GM12891 (cell line): ENCODE results near the gene OXLD1. TPM values are rescaled to one million over a fixed set of nuclear protein-coding genes. Genes with fewer than 3 reads are reported as not detected.

Experiments
- DNase-seq: peaks from one replicate; pipeline ENCODE4 v3.0.0; 2011; ENCODE audit warnings: low spot score; ENCODE audit not compliant: insufficient read length
- FAIRE-seq: peaks from 2 replicates; lab custom pipeline; 2011; peaks lifted over from hg19 to GRCh38; lab: Jason Lieb, UNC
- PAX5 ChIP-seq: IDR thresholded peaks from 2 replicates; pipeline ENCODE4 v1.6.1; 2011; ENCODE audit warnings: low read length, moderate library complexity, mild to moderate bottlenecking; ENCODE audit not compliant: insufficient read depth, severe bottlenecking
- POLR2A ChIP-seq: IDR thresholded peaks from 2 replicates; pipeline ENCODE4 v1.6.1; 2011; ENCODE audit warnings: low read depth, low read length, control low read depth
- POLR2AphosphoS5 ChIP-seq: IDR thresholded peaks from 2 replicates; pipeline ENCODE4 v1.6.1; 2011; ENCODE audit warnings: low read depth, low read length, control low read depth
- POU2F2 ChIP-seq: IDR thresholded peaks from 2 replicates; pipeline ENCODE4 v1.6.1; 2011; ENCODE audit warnings: low read depth, mild to moderate bottlenecking, control low read depth, low read length, moderate library complexity
- SPI1 ChIP-seq: IDR thresholded peaks from 2 replicates; pipeline ENCODE4 v1.6.1; 2011; ENCODE audit warnings: low read depth, low read length, control low read depth
- TAF1 ChIP-seq: IDR thresholded peaks from 2 replicates; pipeline ENCODE4 v1.6.1; 2011; ENCODE audit warnings: low read depth, low read length, control low read depth
- polyA plus RNA-seq: library from polyadenylated mRNA; unstranded; fragments of >200 nt; gene quantifications from one replicate; pipeline ENCODE4 v1.2.1, GENCODE V29; 2012; ENCODE audit warnings: low read depth, missing spikeins, inconsistent platforms; ENCODE audit not compliant: missing spikeins

The OXLD1 gene
- polyA plus RNA-seq, result 47.8 TPM

DNA sequence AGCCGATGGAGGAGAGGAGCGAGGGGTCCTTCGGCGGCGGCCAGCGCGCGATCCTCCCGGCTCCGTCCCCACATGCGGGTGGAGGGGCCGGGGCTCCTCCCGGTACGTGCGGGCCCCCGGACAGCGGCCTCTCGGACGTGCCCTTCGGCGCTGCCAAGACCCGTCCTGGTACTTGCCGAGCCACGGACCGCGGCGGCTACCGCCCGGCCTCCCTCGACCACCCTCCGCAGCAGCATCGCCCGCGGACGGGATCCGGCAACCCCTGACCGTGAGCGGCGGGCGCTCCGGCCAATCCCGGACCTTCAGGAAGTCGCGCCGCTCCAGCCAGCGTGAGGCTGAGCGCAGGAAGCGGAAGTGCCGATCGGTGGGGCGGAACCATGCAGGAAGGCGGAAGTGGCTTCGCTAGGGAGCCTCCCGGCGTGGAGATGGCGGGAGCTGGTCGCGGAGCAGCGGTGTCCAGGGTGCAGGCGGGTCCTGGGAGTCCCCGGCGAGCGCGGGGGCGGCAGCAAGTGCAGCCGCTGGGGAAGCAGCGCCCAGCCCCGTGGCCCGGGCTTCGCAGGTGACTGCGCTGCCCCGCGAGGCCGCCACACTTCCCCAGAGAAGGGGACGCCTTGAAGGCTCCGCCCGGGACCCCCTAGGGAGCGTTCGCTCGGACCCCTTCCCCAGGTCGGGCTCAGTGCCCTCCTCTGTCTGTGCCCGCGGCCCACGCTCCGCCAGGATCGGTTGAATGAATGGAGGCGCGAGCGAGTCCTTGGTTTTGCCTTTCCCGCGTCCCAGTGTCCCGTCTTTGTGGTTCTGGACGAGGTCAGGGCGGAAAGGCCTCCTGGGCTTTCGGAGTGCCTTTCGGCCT is at the start of gene OXLD1, which contains the start of gene CCDC137:
Gene OXLD1 (minus strand): TSS at position 264 of the 850 bp plus-strand sequence. CDS start 28 bp downstream, at position 236.
Gene CCDC137 (plus strand): TSS at position 396 of the 850 bp plus-strand sequence. CDS start 30 bp downstream, at position 426.
- TF ChIP-seq POU2F2, result peak; percentile 67; the same call in 1 of the 2 replicates
- TF ChIP-seq TAF1, result peak; percentile 94
- peak; percentile 90 for TF ChIP-seq SPI1
- peak; percentile 97 for TF ChIP-seq POLR2AphosphoS5
- peak; percentile 97 for TF ChIP-seq POLR2A
- TF ChIP-seq PAX5, result peak; percentile 39
- DNase-seq (peak; percentile 98), FAIRE-seq (peak; percentile 98)

DNA sequence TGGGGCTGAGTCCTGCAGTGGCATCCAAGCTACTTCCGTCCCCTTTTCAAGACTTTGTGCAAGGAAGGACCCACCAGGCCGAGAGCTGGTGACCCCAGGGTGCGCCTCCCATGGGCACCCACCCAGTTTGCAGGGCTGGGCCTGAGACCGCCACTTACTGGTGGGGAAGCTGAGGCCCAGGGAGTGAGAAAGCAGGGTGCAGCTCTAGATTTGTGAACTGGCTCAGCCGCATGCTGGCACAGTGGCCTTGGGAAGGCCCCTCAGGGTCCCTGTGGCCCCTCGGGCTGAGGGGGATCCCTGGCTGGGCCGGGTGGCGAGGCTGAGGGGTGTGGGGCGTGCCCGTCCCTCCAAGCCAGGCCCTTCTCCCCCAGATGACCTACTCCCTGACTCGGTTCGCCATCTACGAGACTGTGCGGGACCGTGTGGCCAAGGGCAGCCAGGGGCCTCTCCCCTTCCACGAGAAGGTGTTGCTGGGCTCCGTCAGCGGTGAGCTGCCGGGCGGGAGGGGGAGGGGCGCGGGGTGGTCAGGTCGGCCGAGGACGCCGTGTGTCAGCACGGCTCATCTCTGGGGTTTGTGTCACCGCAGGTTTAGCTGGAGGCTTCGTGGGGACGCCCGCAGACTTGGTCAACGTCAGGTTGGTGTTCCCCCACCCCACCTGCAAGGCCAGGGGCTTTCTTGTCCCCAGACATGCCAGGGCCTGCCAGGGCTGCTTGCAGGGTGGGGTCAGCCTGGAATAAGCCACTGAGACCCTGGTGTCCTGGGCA is 48.9 kb upstream of the OXLD1 start:
- FAIRE-seq (no peak), DNase-seq (no peak)
- TF ChIP-seq POLR2A, result no peak; the same call in 1 of the 2 replicates
- no peak for TF ChIP-seq PAX5
- TF ChIP-seq POU2F2, result no peak
- TF ChIP-seq TAF1, result no peak
- TF ChIP-seq POLR2AphosphoS5, result no peak
- TF ChIP-seq SPI1, result no peak

GRCh38 chr17:81714412-81715106 is 48.2 kb upstream of the OXLD1 start:
- FAIRE-seq (no peak), DNase-seq (no peak)
- no peak for TF ChIP-seq POLR2AphosphoS5
- no peak for TF ChIP-seq TAF1
- no peak for TF ChIP-seq SPI1
- no peak for TF ChIP-seq POU2F2
- TF ChIP-seq PAX5, result no peak
- no peak; the same call in 1 of the 2 replicates for TF ChIP-seq POLR2A

DNA sequence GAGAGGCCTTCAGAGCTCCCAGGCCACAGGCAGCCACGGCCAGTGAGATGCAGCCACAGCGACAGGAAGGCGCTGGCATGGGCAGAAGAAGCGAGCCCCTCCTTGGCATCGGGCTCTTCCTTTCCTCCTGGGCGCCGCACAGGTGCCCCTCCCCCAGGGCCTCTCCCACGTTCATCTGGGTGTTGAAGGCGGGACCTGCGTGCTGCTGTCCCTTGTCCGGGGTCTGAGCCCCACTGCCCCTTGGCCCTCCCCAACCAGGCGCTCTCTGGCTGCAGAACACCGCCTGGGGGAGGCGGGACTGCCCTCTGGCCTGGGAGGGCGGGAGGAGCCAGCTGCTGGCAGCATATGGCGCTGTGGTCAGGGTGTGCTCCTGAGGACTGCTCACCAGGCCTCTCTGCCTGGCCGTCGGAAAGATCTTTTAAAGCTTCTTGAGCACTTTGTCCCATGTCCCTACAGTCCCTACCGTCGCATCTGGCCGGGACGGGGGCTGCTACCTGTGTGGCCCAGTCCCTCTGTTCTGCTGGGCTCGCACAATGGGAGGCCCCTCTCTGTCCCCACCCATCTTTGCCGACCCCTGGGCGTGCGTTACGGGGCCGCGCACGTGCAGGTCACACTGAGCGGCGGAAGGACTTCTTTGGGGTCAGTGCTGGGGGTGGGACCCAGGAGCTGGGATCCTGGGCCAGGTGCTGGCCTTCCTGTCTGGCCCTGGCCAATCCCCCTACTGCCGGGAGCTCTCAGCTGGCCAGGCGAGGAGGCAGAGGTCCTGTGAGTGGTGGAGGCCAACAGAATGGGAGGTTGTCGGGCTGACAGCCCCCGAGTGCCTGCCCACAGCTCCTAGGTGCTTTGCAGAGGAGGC is 47.4 kb upstream of the OXLD1 start:
- DNase-seq, result no peak
- TF ChIP-seq POU2F2 (no peak), SPI1 (no peak), PAX5 (no peak), TAF1 (no peak), POLR2A (no peak), POLR2AphosphoS5 (no peak)
- no peak for FAIRE-seq

GRCh38 chr17:81713004-81713555 is 46.7 kb upstream of the OXLD1 start:
- DNase-seq (no peak), FAIRE-seq (no peak)
- TF ChIP-seq PAX5 (no peak), SPI1 (no peak)

GRCh38 chr17:81712468-81713003 is 46.1 kb upstream of the OXLD1 start:
- no peak for FAIRE-seq
- TF ChIP-seq SPI1, result no peak
- peak; percentile 46; the same call in 1 of the 2 replicates for TF ChIP-seq POLR2AphosphoS5
- peak; percentile 53 for DNase-seq

GRCh38 chr17:81711814-81712467 is 45.5 kb upstream of the OXLD1 start, which contains the start of gene SLC25A10:
TSS of gene SLC25A10 (plus strand) at chr17:81712284. CDS start at chr17:81712427, 143 bp downstream.
- FAIRE-seq (peak; percentile 71), DNase-seq (peak; percentile 94)
- TF ChIP-seq POLR2A, result no peak
- 0 out of 2 replicates have a peak, but pooled peaks have one; percentile 29 for TF ChIP-seq TAF1

DNA sequence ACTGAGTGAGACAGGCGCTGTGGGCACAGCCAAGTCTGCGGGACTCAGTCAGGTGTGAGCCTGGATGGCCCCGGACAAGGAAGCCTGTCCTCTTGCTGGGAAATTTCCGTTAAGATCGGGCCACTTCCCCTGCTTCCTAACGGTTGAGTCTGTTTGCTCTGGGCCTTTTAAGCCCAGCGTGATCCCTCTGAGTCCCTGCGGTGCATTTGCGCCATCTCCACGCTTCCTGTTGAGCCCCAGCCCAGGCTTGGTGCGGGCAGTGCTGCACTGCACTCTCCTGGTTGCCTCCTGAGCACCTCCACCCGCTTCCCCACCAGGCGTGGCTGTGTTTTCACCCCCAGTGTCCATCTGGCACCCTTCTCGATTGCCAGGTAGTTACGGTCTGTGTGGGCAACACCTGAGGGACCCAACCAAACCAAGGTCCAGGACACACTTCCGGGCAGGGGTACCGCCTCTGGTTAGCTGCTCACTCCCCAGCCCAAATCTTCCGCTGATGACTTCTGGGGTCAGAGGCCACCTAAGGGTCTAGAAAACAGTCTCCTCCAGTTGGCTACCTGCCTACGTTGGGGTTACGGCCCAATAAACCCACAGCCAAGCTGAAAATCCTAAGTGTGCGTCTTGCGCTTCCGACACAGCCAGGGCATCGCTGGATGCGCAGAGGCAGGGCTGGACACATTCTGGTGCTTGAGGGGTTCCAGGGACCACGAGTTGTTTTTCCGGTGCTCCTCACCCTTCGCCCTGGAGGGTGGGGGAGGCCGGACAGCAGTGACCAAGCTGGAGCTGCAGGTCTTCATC is 44.3 kb upstream of the OXLD1 start:
- FAIRE-seq (peak; percentile 28), DNase-seq (no peak)
- peak; percentile 10; the same call in 1 of the 2 replicates for TF ChIP-seq POLR2AphosphoS5
- no peak for TF ChIP-seq PAX5
